GM19351 (cell line): ENCODE data around the gene FGD2.

Experiments used
- ATAC-seq: cut with Tn5 transposase; IDR thresholded peaks from one replicate; pipeline ENCODE4 v1.9.1; 2021; ENCODE audit warnings: mild to moderate bottlenecking, moderate library complexity; ENCODE audit not compliant: unreplicated experiment

Gene FGD2

GRCh38 chr6:37005061-37005810, at the start of gene FGD2:
TSS of gene FGD2 (plus strand) at chr6:37005655. CDS start at chr6:37005818, 163 bp downstream.
- peak; percentile 79 for ATAC-seq

- ATAC-seq, result no peak
Observed at GRCh38 chr6:36955671-36956445, 49.6 kb upstream of the FGD2 start.

- no peak for ATAC-seq
Observed at GRCh38 chr6:36956446-36956820, 49.0 kb upstream of the FGD2 start.

GRCh38 chr6:36957773-36958271, 47.6 kb upstream of the FGD2 start:
- ATAC-seq, result no peak

GRCh38 chr6:36958775-36959554, 46.5 kb upstream of the FGD2 start:
- no peak for ATAC-seq

- ATAC-seq, result no peak
Observed at GRCh38 chr6:36959555-36960250, 45.8 kb upstream of the FGD2 start.

- ATAC-seq, result no peak
Observed at GRCh38 chr6:36961441-36962435, 43.7 kb upstream of the FGD2 start.

- ATAC-seq, result peak; percentile 63
Observed at GRCh38 chr6:36962874-36963273, 42.6 kb upstream of the FGD2 start.

GRCh38 chr6:36963451-36964290, 41.8 kb upstream of the FGD2 start:
- ATAC-seq, result no peak

- no peak for ATAC-seq
Observed at GRCh38 chr6:36964349-36964748, 41.1 kb upstream of the FGD2 start.

- no peak for ATAC-seq
Observed at GRCh38 chr6:36964908-36965307, 40.5 kb upstream of the FGD2 start.

- no peak for ATAC-seq
Observed at GRCh38 chr6:36967301-36967700, 38.2 kb upstream of the FGD2 start.

GRCh38 chr6:36967757-36968156, 37.7 kb upstream of the FGD2 start:
- ATAC-seq, result no peak

- no peak for ATAC-seq
Observed at GRCh38 chr6:36968266-36968977, 37.0 kb upstream of the FGD2 start.

- no peak for ATAC-seq
Observed at GRCh38 chr6:36969240-36969691, 36.2 kb upstream of the FGD2 start.

- no peak for ATAC-seq
Observed at GRCh38 chr6:36969988-36970891, 35.2 kb upstream of the FGD2 start.
